ENCODE data around the gene TTYH1. TPM values are rescaled to one million over a fixed set of nuclear protein-coding genes. Genes with fewer than 3 reads are reported as not detected.

Gene TTYH1
- total and polyA plus RNA-seq, 2 experiments from 2014 or later = 7.0 to 11.0 TPM

- Histone ChIP-seq H4K20me1 (ENCODE audit: insufficient read depth, poor library complexity, severe bottlenecking) (peaks cover 59% of the 10 kb centered on the region), H3K9me3 (ENCODE audit: low read depth) (no peaks in the 10 kb centered on the region), H3K4me1 (ENCODE audit: insufficient read depth) (peaks cover 20% of the 10 kb centered on the region), H3K9me2 (replicated peaks; ENCODE audit: insufficient read depth) (no peaks in the 10 kb centered on the region), H3K27ac (peak overlapping the region; percentile 19), H3K36me3 (replicated peaks; ENCODE audit: insufficient read depth, low read depth) (peaks cover 4% of the 10 kb centered on the region), H2AFZ (no peak overlapping the region), H3K4me3 (no peak overlapping the region), H3K4me2 (no peak overlapping the region), H3K27me3 (no peaks in the 10 kb centered on the region), H3K79me2 (peaks cover 83% of the 10 kb centered on the region)
- WGBS (ENCODE audit: low lambda C conversion rate, missing lambda C conversion rate) = 97% methylated on average over 11 of the region's 11 CpGs
- TF ChIP-seq EZH2phosphoT487 (IDR thresholded peaks at IDR 0.05; ENCODE audit: low read depth, severe bottlenecking, unreplicated experiment) (no peak), CTCF (IDR thresholded peaks at IDR 0.05; ENCODE audit: poor library complexity) (no peak), EZH2 (IDR thresholded peaks at IDR 0.05; ENCODE audit: borderline replicate concordance) (no peak)
- DNase-seq (ENCODE audit: low spot score) = no peak
Measured at GRCh38 chr19:54451997-54452396, 36.7 kb downstream of the TTYH1 start.

- Histone ChIP-seq H3K9me2 (replicated peaks; ENCODE audit: insufficient read depth) (no peaks in the 10 kb centered on the region), H4K20me1 (ENCODE audit: insufficient read depth, poor library complexity, severe bottlenecking) (peaks cover 59% of the 10 kb centered on the region), H2AFZ (no peak overlapping the region), H3K27ac (no peak overlapping the region), H3K27me3 (no peaks in the 10 kb centered on the region), H3K4me1 (ENCODE audit: insufficient read depth) (peaks cover 14% of the 10 kb centered on the region), H3K4me2 (no peak overlapping the region), H3K79me2 (peaks cover 79% of the 10 kb centered on the region), H3K9me3 (ENCODE audit: low read depth) (no peaks in the 10 kb centered on the region), H3K4me3 (no peak overlapping the region), H3K36me3 (replicated peaks; ENCODE audit: insufficient read depth, low read depth) (peaks cover 4% of the 10 kb centered on the region)
- WGBS (ENCODE audit: low lambda C conversion rate, missing lambda C conversion rate) = 95% methylated on average over 6 of the region's 11 CpGs
- TF ChIP-seq EZH2phosphoT487 (IDR thresholded peaks at IDR 0.05; ENCODE audit: low read depth, severe bottlenecking, unreplicated experiment) = no peak
- no peak for TF ChIP-seq EZH2 (IDR thresholded peaks at IDR 0.05; ENCODE audit: borderline replicate concordance)
- no peak for TF ChIP-seq CTCF (IDR thresholded peaks at IDR 0.05; ENCODE audit: poor library complexity)
- no peak for DNase-seq (ENCODE audit: low spot score)
Measured at GRCh38 chr19:54452626-54453025, 37.4 kb downstream of the TTYH1 start.

- H3K79me2 ChIP-seq = peaks cover 78% of the 10 kb centered on the region
- peaks cover 69% of the 10 kb centered on the region for H4K20me1 ChIP-seq (ENCODE audit: insufficient read depth, poor library complexity, severe bottlenecking)
Measured at GRCh38 chr19:54453921-54454780, 38.9 kb downstream of the TTYH1 start.

More at GRCh38 chr19:54453921-54454780, 38.9 kb downstream of the TTYH1 start:
- Histone ChIP-seq H2AFZ (no peak overlapping the region), H3K27me3 (no peaks in the 10 kb centered on the region), H3K27ac (no peak overlapping the region), H3K4me3 (no peak overlapping the region), H3K36me3 (replicated peaks; ENCODE audit: insufficient read depth, low read depth) (peaks cover 4% of the 10 kb centered on the region), H3K4me1 (ENCODE audit: insufficient read depth) (peaks cover 13% of the 10 kb centered on the region), H3K9me2 (replicated peaks; ENCODE audit: insufficient read depth) (no peaks in the 10 kb centered on the region), H3K9me3 (ENCODE audit: low read depth) (no peaks in the 10 kb centered on the region), H3K4me2 (no peak overlapping the region)
- WGBS (ENCODE audit: low lambda C conversion rate, missing lambda C conversion rate) = 96% methylated on average over 31 of the region's 31 CpGs
- TF ChIP-seq CTCF (IDR thresholded peaks at IDR 0.05; ENCODE audit: poor library complexity) = no peak
- no peak for TF ChIP-seq EZH2phosphoT487 (IDR thresholded peaks at IDR 0.05; ENCODE audit: low read depth, severe bottlenecking, unreplicated experiment)
- no peak for TF ChIP-seq EZH2 (IDR thresholded peaks at IDR 0.05; ENCODE audit: borderline replicate concordance)
- DNase-seq (ENCODE audit: low spot score) = no peak

Data from hepatocyte (in vitro differentiated cells).